IPS-18c (cell line): ENCODE measurements around the gene JOSD1.

ENCODE experiments used
- H3K4me3 ChIP-seq: 2 replicates; pipeline ENCODE4 v1.7.0; 2013; ENCODE audit warnings: low read depth, mild to moderate bottlenecking, low read length, moderate library complexity; ENCODE audit not compliant: insufficient read depth
- H3K9me3 ChIP-seq: one replicate; pipeline ENCODE4 v1.6.1; 2013; ENCODE audit warnings: mild to moderate bottlenecking, low read length, moderate library complexity; ENCODE audit not compliant: control insufficient read depth, insufficient read depth

Gene JOSD1

GRCh38 chr22:38735126-38735464 lies 34.4 kb upstream of the JOSD1 start:
- no peaks in the 10 kb centered on the region for H3K9me3 ChIP-seq
- H3K4me3 ChIP-seq: no peak overlapping the region

- no peak overlapping the region for H3K4me3 ChIP-seq
- H3K9me3 ChIP-seq: no peaks in the 10 kb centered on the region
Observed at GRCh38 chr22:38734421-38735100, 33.8 kb upstream of the JOSD1 start.

GRCh38 chr22:38733724-38734381 lies 33.1 kb upstream of the JOSD1 start:
- no peaks in the 10 kb centered on the region for H3K9me3 ChIP-seq
- no peak overlapping the region for H3K4me3 ChIP-seq

- Histone ChIP-seq H3K9me3 (no peaks in the 10 kb centered on the region), H3K4me3 (no peak overlapping the region)
Observed at GRCh38 chr22:38733329-38733723, 32.6 kb upstream of the JOSD1 start.

- no peak overlapping the region for H3K4me3 ChIP-seq
Observed at GRCh38 chr22:38732251-38732815, 31.6 kb upstream of the JOSD1 start.

GRCh38 chr22:38731703-38732161 lies 31.0 kb upstream of the JOSD1 start:
- Histone ChIP-seq H3K9me3 (no peaks in the 10 kb centered on the region), H3K4me3 (no peak overlapping the region)

More at GRCh38 chr22:38732251-38732815, 31.6 kb upstream of the JOSD1 start:
- no peaks in the 10 kb centered on the region for H3K9me3 ChIP-seq

- no peaks in the 10 kb centered on the region for H3K9me3 ChIP-seq
- no peak overlapping the region for H3K4me3 ChIP-seq
Observed at GRCh38 chr22:38730411-38730871, 29.7 kb upstream of the JOSD1 start.

GRCh38 chr22:38729946-38730345 lies 29.2 kb upstream of the JOSD1 start:
- Histone ChIP-seq H3K9me3 (no peaks in the 10 kb centered on the region), H3K4me3 (no peak overlapping the region)

GRCh38 chr22:38728871-38729796 lies 28.4 kb upstream of the JOSD1 start:
- no peaks in the 10 kb centered on the region for H3K9me3 ChIP-seq
- no peak overlapping the region for H3K4me3 ChIP-seq

- Histone ChIP-seq H3K4me3 (no peak overlapping the region), H3K9me3 (no peaks in the 10 kb centered on the region)
Observed at GRCh38 chr22:38727530-38728451, 27.0 kb upstream of the JOSD1 start.

GRCh38 chr22:38727123-38727522 lies 26.4 kb upstream of the JOSD1 start:
- Histone ChIP-seq H3K4me3 (no peak overlapping the region), H3K9me3 (no peaks in the 10 kb centered on the region)

GRCh38 chr22:38725900-38726655 lies 25.3 kb upstream of the JOSD1 start:
- H3K4me3 ChIP-seq: no peak overlapping the region
- H3K9me3 ChIP-seq: no peaks in the 10 kb centered on the region

GRCh38 chr22:38724926-38725571 lies 24.3 kb upstream of the JOSD1 start:
- Histone ChIP-seq H3K4me3 (no peak overlapping the region), H3K9me3 (no peaks in the 10 kb centered on the region)

- H3K9me3 ChIP-seq: no peaks in the 10 kb centered on the region
Observed at GRCh38 chr22:38724176-38724575, 23.4 kb upstream of the JOSD1 start.

GRCh38 chr22:38721551-38721950 lies 20.8 kb upstream of the JOSD1 start:
- Histone ChIP-seq H3K9me3 (no peaks in the 10 kb centered on the region), H3K4me3 (no peak overlapping the region)

More at GRCh38 chr22:38724176-38724575, 23.4 kb upstream of the JOSD1 start:
- H3K4me3 ChIP-seq: no peak overlapping the region
